ENCODE data around the gene HADHA. TPM values are rescaled to one million over a fixed set of nuclear protein-coding genes. Genes with fewer than 3 reads are reported as not detected.

HADHA gene
- total and polyA plus RNA-seq, 3 experiments from 2014 or later = 116 to 126 (median 122) TPM

GRCh38 chr2:26241928-26242436 lies 2.5 kb downstream of the HADHA start:
- CTCF ChIA-PET = no interaction called here
- Histone ChIP-seq H3K4me3 (ENCODE audit: low read length) (no peak overlapping the region), H3K9me3 (ENCODE audit: low read length) (no peaks in the 10 kb centered on the region), H3K27ac (ENCODE audit: low read depth, low read length) (peak overlapping the region; percentile 98), H3K4me1 (ENCODE audit: insufficient read depth, low read length) (peaks cover 40% of the 10 kb centered on the region), H3K27me3 (ENCODE audit: insufficient read depth, low read length, poor library complexity, severe bottlenecking) (no peaks in the 10 kb centered on the region), H3K36me3 (ENCODE audit: insufficient read depth, low read length) (peaks cover 12% of the 10 kb centered on the region)
- no peak for DNase-seq
- Mint-ChIP-seq H3K27ac (peak overlapping the region in 2 of 8 donors; percentile 54 to 90), H3K9me3 (no peaks in the 10 kb centered on the region), H3K27me3 (peaks cover 0 to 1% of the 10 kb centered on the region in 2 donors), H3K4me1 (peaks cover 54 to 67% (median 60%) of the 10 kb centered on the region in 3 donors), H3K4me3 (peak overlapping the region; percentile 6 to 97 (median 44)), H3K36me3 (peaks cover 0 to 41% (median 1%) of the 10 kb centered on the region in 3 donors)
- POLR2A ChIA-PET = interaction anchor here (0.5 to 1.5 kb wide), 2 partner anchors 24 to 260 kb away, joined by 3 to 4 read pairs; partner anchors contain the start of gene KIF3C

- Histone ChIP-seq H3K4me3 (ENCODE audit: low read length) (no peak overlapping the region), H3K9me3 (ENCODE audit: low read length) (no peaks in the 10 kb centered on the region), H3K27ac (ENCODE audit: low read depth, low read length) (no peak overlapping the region), H3K4me1 (ENCODE audit: insufficient read depth, low read length) (peaks cover 19% of the 10 kb centered on the region), H3K27me3 (ENCODE audit: insufficient read depth, low read length, poor library complexity, severe bottlenecking) (no peaks in the 10 kb centered on the region), H3K36me3 (ENCODE audit: insufficient read depth, low read length) (peaks cover 26% of the 10 kb centered on the region)
- DNase-seq = no peak
- Mint-ChIP-seq H3K9me3 (no peaks in the 10 kb centered on the region), H3K36me3 (peaks cover 0 to 55% (median 5%) of the 10 kb centered on the region in 3 donors), H3K27me3 (no peaks in the 10 kb centered on the region), H3K4me3 (no peak overlapping the region), H3K27ac (no peak overlapping the region), H3K4me1 (peaks cover 35 to 41% (median 41%) of the 10 kb centered on the region in 3 donors)
- POLR2A ChIA-PET = no interaction called here
- CTCF ChIA-PET = no interaction called here
Observed at GRCh38 chr2:26238311-26238958, 6.0 kb downstream of the HADHA start.

GRCh38 chr2:26237868-26238267 lies 6.6 kb downstream of the HADHA start:
- no peaks in the 10 kb centered on the region for H3K9me3 Mint-ChIP-seq
- H3K4me1 ChIP-seq (ENCODE audit: insufficient read depth, low read length) = peaks cover 13% of the 10 kb centered on the region

GRCh38 chr2:26235089-26235488 lies 9.3 kb downstream of the HADHA start:
- Mint-ChIP-seq H3K27ac (no peak overlapping the region), H3K36me3 (peaks cover 1 to 76% (median 8%) of the 10 kb centered on the region in 3 donors), H3K27me3 (no peaks in the 10 kb centered on the region), H3K9me3 (no peaks in the 10 kb centered on the region), H3K4me1 (peaks cover 11% of the 10 kb centered on the region in 3 donors), H3K4me3 (no peak overlapping the region)
- DNase-seq = no peak
- ChIA-PET CTCF (interaction anchor here (0.9 to 1.5 kb wide), 2 partner anchors 8 to 96 kb away, joined by 3 read pairs; no protein-coding TSS in a partner anchor), POLR2A (no interaction called here)
- Histone ChIP-seq H3K9me3 (ENCODE audit: low read length) (no peaks in the 10 kb centered on the region), H3K27ac (ENCODE audit: low read depth, low read length) (no peak overlapping the region), H3K4me3 (ENCODE audit: low read length) (no peak overlapping the region), H3K4me1 (ENCODE audit: insufficient read depth, low read length) (no peaks in the 10 kb centered on the region), H3K27me3 (ENCODE audit: insufficient read depth, low read length, poor library complexity, severe bottlenecking) (no peaks in the 10 kb centered on the region), H3K36me3 (ENCODE audit: insufficient read depth, low read length) (peaks cover 48% of the 10 kb centered on the region)

More at GRCh38 chr2:26237868-26238267, 6.6 kb downstream of the HADHA start:
- DNase-seq = no peak
- no peak overlapping the region for H3K4me3 ChIP-seq (ENCODE audit: low read length)
- H3K27me3 ChIP-seq (ENCODE audit: insufficient read depth, low read length, poor library complexity, severe bottlenecking) = no peaks in the 10 kb centered on the region
- peaks cover 29 to 35% (median 35%) of the 10 kb centered on the region in 3 donors for H3K4me1 Mint-ChIP-seq
- no peaks in the 10 kb centered on the region for H3K9me3 ChIP-seq (ENCODE audit: low read length)
- ChIA-PET CTCF (no interaction called here), POLR2A (no interaction called here)
- no peak overlapping the region for H3K27ac ChIP-seq (ENCODE audit: low read depth, low read length)
- H3K36me3 ChIP-seq (ENCODE audit: insufficient read depth, low read length) = peaks cover 32% of the 10 kb centered on the region
- H3K27me3 Mint-ChIP-seq = no peaks in the 10 kb centered on the region
- H3K27ac Mint-ChIP-seq = peak overlapping the region in 1 of 8 donors; percentile 20
- no peak overlapping the region for H3K4me3 Mint-ChIP-seq
- peaks cover 0 to 61% (median 8%) of the 10 kb centered on the region in 3 donors for H3K36me3 Mint-ChIP-seq

- Histone ChIP-seq H3K4me1 (ENCODE audit: insufficient read depth, low read length) (no peaks in the 10 kb centered on the region), H3K4me3 (ENCODE audit: low read length) (no peak overlapping the region), H3K36me3 (ENCODE audit: insufficient read depth, low read length) (peaks cover 48% of the 10 kb centered on the region), H3K27me3 (ENCODE audit: insufficient read depth, low read length, poor library complexity, severe bottlenecking) (no peaks in the 10 kb centered on the region), H3K9me3 (ENCODE audit: low read length) (no peaks in the 10 kb centered on the region), H3K27ac (ENCODE audit: low read depth, low read length) (no peak overlapping the region)
- H3K4me3 Mint-ChIP-seq = no peak overlapping the region
- peaks cover 23 to 88% (median 24%) of the 10 kb centered on the region in 3 donors for H3K36me3 Mint-ChIP-seq
- no peak overlapping the region for H3K27ac Mint-ChIP-seq
- no peaks in the 10 kb centered on the region for H3K27me3 Mint-ChIP-seq
- no peaks in the 10 kb centered on the region for H3K4me1 Mint-ChIP-seq
- CTCF ChIA-PET = no interaction called here
- peaks cover 0 to 4% (median 0%) of the 10 kb centered on the region in 5 donors for H3K9me3 Mint-ChIP-seq
- POLR2A ChIA-PET = no interaction called here
- DNase-seq = no peak
Observed at GRCh38 chr2:26230806-26231205, 13.6 kb downstream of the HADHA start.

GRCh38 chr2:26229595-26229994 lies 14.8 kb downstream of the HADHA start:
- peaks cover 28 to 87% (median 29%) of the 10 kb centered on the region in 3 donors for H3K36me3 Mint-ChIP-seq
- H3K4me3 Mint-ChIP-seq = no peak overlapping the region
- H3K27me3 ChIP-seq (ENCODE audit: insufficient read depth, low read length, poor library complexity, severe bottlenecking) = no peaks in the 10 kb centered on the region
- H3K4me3 ChIP-seq (ENCODE audit: low read length) = no peak overlapping the region
- no peaks in the 10 kb centered on the region for H3K27me3 Mint-ChIP-seq
- no peak for DNase-seq
- peaks cover 48% of the 10 kb centered on the region for H3K36me3 ChIP-seq (ENCODE audit: insufficient read depth, low read length)
- ChIA-PET POLR2A (no interaction called here), CTCF (no interaction called here)
- no peak overlapping the region for H3K27ac ChIP-seq (ENCODE audit: low read depth, low read length)
- no peaks in the 10 kb centered on the region for H3K4me1 Mint-ChIP-seq
- H3K9me3 ChIP-seq (ENCODE audit: low read length) = no peaks in the 10 kb centered on the region
- H3K27ac Mint-ChIP-seq = no peak overlapping the region
- H3K9me3 Mint-ChIP-seq = peaks cover 0 to 4% (median 0%) of the 10 kb centered on the region in 5 donors
- H3K4me1 ChIP-seq (ENCODE audit: insufficient read depth, low read length) = no peaks in the 10 kb centered on the region

GRCh38 chr2:26224095-26224494 lies 20.3 kb downstream of the HADHA start:
- Histone ChIP-seq H3K27me3 (ENCODE audit: insufficient read depth, low read length, poor library complexity, severe bottlenecking) (no peaks in the 10 kb centered on the region), H3K36me3 (ENCODE audit: insufficient read depth, low read length) (peaks cover 27% of the 10 kb centered on the region), H3K27ac (ENCODE audit: low read depth, low read length) (no peak overlapping the region), H3K4me1 (ENCODE audit: insufficient read depth, low read length) (no peaks in the 10 kb centered on the region), H3K9me3 (ENCODE audit: low read length) (no peaks in the 10 kb centered on the region), H3K4me3 (ENCODE audit: low read length) (no peak overlapping the region)
- H3K4me1 Mint-ChIP-seq = peaks cover 0 to 2% (median 0%) of the 10 kb centered on the region in 3 donors
- ChIA-PET CTCF (no interaction called here), POLR2A (no interaction called here)
- H3K9me3 Mint-ChIP-seq = peaks cover 0 to 4% (median 0%) of the 10 kb centered on the region in 5 donors
- H3K27me3 Mint-ChIP-seq = no peaks in the 10 kb centered on the region
- no peak overlapping the region for H3K27ac Mint-ChIP-seq
- H3K36me3 Mint-ChIP-seq = peaks cover 21 to 81% (median 23%) of the 10 kb centered on the region in 3 donors
- H3K4me3 Mint-ChIP-seq = no peak overlapping the region
- no peak for DNase-seq

GRCh38 chr2:26223018-26223417 lies 21.4 kb downstream of the HADHA start:
- Mint-ChIP-seq H3K4me3 (no peak overlapping the region), H3K9me3 (peaks cover 0 to 4% (median 0%) of the 10 kb centered on the region in 5 donors), H3K27ac (peak overlapping the region in 1 of 8 donors; percentile 62), H3K36me3 (peaks cover 20 to 75% (median 22%) of the 10 kb centered on the region in 3 donors), H3K27me3 (no peaks in the 10 kb centered on the region), H3K4me1 (peaks cover 0 to 2% (median 0%) of the 10 kb centered on the region in 3 donors)
- ChIA-PET CTCF (no interaction called here), POLR2A (no interaction called here)
- H3K4me1 ChIP-seq (ENCODE audit: insufficient read depth, low read length) = no peaks in the 10 kb centered on the region
- no peak overlapping the region for H3K27ac ChIP-seq (ENCODE audit: low read depth, low read length)
- DNase-seq = no peak
- no peaks in the 10 kb centered on the region for H3K9me3 ChIP-seq (ENCODE audit: low read length)
- H3K27me3 ChIP-seq (ENCODE audit: insufficient read depth, low read length, poor library complexity, severe bottlenecking) = no peaks in the 10 kb centered on the region
- H3K36me3 ChIP-seq (ENCODE audit: insufficient read depth, low read length) = peaks cover 24% of the 10 kb centered on the region
- no peak overlapping the region for H3K4me3 ChIP-seq (ENCODE audit: low read length)

Data from CD8-positive, alpha-beta memory T cell (primary cell).